ENCODE measurements around the gene CA6. TPM values are rescaled to one million over a fixed set of nuclear protein-coding genes. Genes with fewer than 3 reads are reported as not detected.
A peak's percentile ranks its signal among the peaks of the same experiment; 100 is the strongest.

Gene CA6
- total RNA-seq, 2 experiments from 2014 or later: 6.3 to 6.4 TPM

GRCh38 chr1:9004031-9004699 is 58.5 kb downstream of the CA6 start:
- Mint-ChIP-seq H3K9me3 (ENCODE audit: insufficient read depth) (no peaks in the 10 kb centered on the region), H3K4me3 (peak overlapping the region; percentile 70), H3K36me3 (ENCODE audit: low read depth) (no peaks in the 10 kb centered on the region), H3K27ac (peak overlapping the region; percentile 44), H3K27me3 (ENCODE audit: low read depth) (peaks cover 8% of the 10 kb centered on the region), H3K4me1 (ENCODE audit: low read depth) (peaks cover 25% of the 10 kb centered on the region)
- ATAC-seq (peak; percentile 62), DNase-seq (peak; percentile 63)
- POLR2A ChIA-PET: interaction anchor here (0.9 to 2.8 kb wide), 9 partner anchors 15 to 126 kb away, joined by 3 to 20 read pairs (median 7); partner anchors contain the start of gene ENO1
- CTCF ChIA-PET: interaction anchor here (0.7 to 4.7 kb wide), 42 partner anchors 11 to 595 kb away, joined by 3 to 288 read pairs (median 8); partner anchors contain the start of genes CA6 and ENO1

- no peaks in the 10 kb centered on the region for H3K36me3 Mint-ChIP-seq (ENCODE audit: low read depth)
- H3K4me3 Mint-ChIP-seq: peak overlapping the region; percentile 70
- H3K9me3 Mint-ChIP-seq (ENCODE audit: insufficient read depth): no peaks in the 10 kb centered on the region
- ATAC-seq: peak; percentile 87
- CTCF ChIA-PET: interaction anchor here (0.6 to 4.7 kb wide), 85 partner anchors 11 to 836 kb away, joined by 3 to 288 read pairs (median 4); partner anchors contain the start of genes CA6 and ENO1
- H3K27ac Mint-ChIP-seq: peak overlapping the region; percentile 73
- DNase-seq: peak; percentile 92
- peaks cover 22% of the 10 kb centered on the region for H3K4me1 Mint-ChIP-seq (ENCODE audit: low read depth)
- H3K27me3 Mint-ChIP-seq (ENCODE audit: low read depth): peaks cover 9% of the 10 kb centered on the region
- POLR2A ChIA-PET: interaction anchor here (0.6 to 2.8 kb wide), 15 partner anchors 16 to 562 kb away, joined by 3 to 20 read pairs (median 5); partner anchors contain the start of gene ENO1
Measured at GRCh38 chr1:9004700-9005394, 59.2 kb downstream of the CA6 start.

GRCh38 chr1:9005395-9005708 is 59.7 kb downstream of the CA6 start:
- CTCF ChIA-PET: interaction anchor here (0.7 to 4.7 kb wide), 56 partner anchors 10 to 836 kb away, joined by 3 to 288 read pairs (median 6); partner anchors contain the start of genes CA6 and ENO1
- POLR2A ChIA-PET: interaction anchor here (0.6 to 2.8 kb wide), 11 partner anchors 16 to 459 kb away, joined by 3 to 20 read pairs (median 6); partner anchors contain the start of gene ENO1
- Mint-ChIP-seq H3K4me3 (no peak overlapping the region), H3K36me3 (ENCODE audit: low read depth) (no peaks in the 10 kb centered on the region), H3K4me1 (ENCODE audit: low read depth) (peaks cover 22% of the 10 kb centered on the region), H3K9me3 (ENCODE audit: insufficient read depth) (no peaks in the 10 kb centered on the region), H3K27ac (no peak overlapping the region), H3K27me3 (ENCODE audit: low read depth) (peaks cover 9% of the 10 kb centered on the region)
- DNase-seq (no peak), ATAC-seq (no peak)

- Mint-ChIP-seq H3K4me3 (no peak overlapping the region), H3K27me3 (ENCODE audit: low read depth) (peaks cover 15% of the 10 kb centered on the region), H3K27ac (no peak overlapping the region), H3K36me3 (ENCODE audit: low read depth) (no peaks in the 10 kb centered on the region), H3K9me3 (ENCODE audit: insufficient read depth) (no peaks in the 10 kb centered on the region), H3K4me1 (ENCODE audit: low read depth) (peaks cover 27% of the 10 kb centered on the region)
- ChIA-PET POLR2A (no interaction called here), CTCF (interaction anchor here (1.0 to 4.7 kb wide), 2 partner anchors 128 to 145 kb away, joined by 3 to 155 read pairs; no protein-coding TSS in a partner anchor)
- DNase-seq (no peak), ATAC-seq (no peak)
Measured at GRCh38 chr1:9006956-9007615, 61.4 kb downstream of the CA6 start.

GRCh38 chr1:9008236-9008635 is 62.6 kb downstream of the CA6 start:
- H3K4me3 Mint-ChIP-seq: no peak overlapping the region
- no peak overlapping the region for H3K27ac Mint-ChIP-seq
- H3K9me3 Mint-ChIP-seq (ENCODE audit: insufficient read depth): no peaks in the 10 kb centered on the region
- ATAC-seq (no peak), DNase-seq (no peak)
- ChIA-PET CTCF (interaction anchor here (2.0 to 3.2 kb wide), 2 partner anchors 90 to 94 kb away, joined by 9 to 14 read pairs; no protein-coding TSS in a partner anchor), POLR2A (no interaction called here)
- peaks cover 24% of the 10 kb centered on the region for H3K4me1 Mint-ChIP-seq (ENCODE audit: low read depth)
- H3K36me3 Mint-ChIP-seq (ENCODE audit: low read depth): no peaks in the 10 kb centered on the region
- H3K27me3 Mint-ChIP-seq (ENCODE audit: low read depth): peaks cover 21% of the 10 kb centered on the region

GRCh38 chr1:9009438-9010370 is 64.0 kb downstream of the CA6 start:
- ChIA-PET POLR2A (interaction anchor here (0.7 kb wide), 1 partner anchor 14 kb away, joined by 3 read pairs; no protein-coding TSS in a partner anchor), CTCF (interaction anchor here (2.0 to 3.2 kb wide), 2 partner anchors 92 kb away, joined by 9 to 14 read pairs; no protein-coding TSS in a partner anchor)
- ATAC-seq (peak; percentile 39), DNase-seq (peak; percentile 54)
- Mint-ChIP-seq H3K36me3 (ENCODE audit: low read depth) (no peaks in the 10 kb centered on the region), H3K4me1 (ENCODE audit: low read depth) (peaks cover 13% of the 10 kb centered on the region), H3K27ac (no peak overlapping the region), H3K9me3 (ENCODE audit: insufficient read depth) (no peaks in the 10 kb centered on the region), H3K27me3 (ENCODE audit: low read depth) (peaks cover 21% of the 10 kb centered on the region), H3K4me3 (no peak overlapping the region)

GRCh38 chr1:9010781-9011323 is 65.2 kb downstream of the CA6 start:
- no peaks in the 10 kb centered on the region for H3K9me3 Mint-ChIP-seq (ENCODE audit: insufficient read depth)
- DNase-seq (no peak), ATAC-seq (no peak)
- peaks cover 13% of the 10 kb centered on the region for H3K4me1 Mint-ChIP-seq (ENCODE audit: low read depth)
- H3K27me3 Mint-ChIP-seq (ENCODE audit: low read depth): peaks cover 22% of the 10 kb centered on the region
- CTCF ChIA-PET: interaction anchor here (3.2 kb wide), 1 partner anchor 91 kb away, joined by 14 read pairs; no protein-coding TSS in a partner anchor
- peak overlapping the region; percentile 36 for H3K27ac Mint-ChIP-seq
- H3K36me3 Mint-ChIP-seq (ENCODE audit: low read depth): no peaks in the 10 kb centered on the region
- POLR2A ChIA-PET: no interaction called here
- H3K4me3 Mint-ChIP-seq: no peak overlapping the region

GRCh38 chr1:9013819-9014218 is 68.2 kb downstream of the CA6 start:
- POLR2A ChIA-PET: no interaction called here
- H3K4me3 Mint-ChIP-seq: no peak overlapping the region
- H3K36me3 Mint-ChIP-seq (ENCODE audit: low read depth): no peaks in the 10 kb centered on the region
- CTCF ChIA-PET: interaction anchor here (4.0 kb wide), 1 partner anchor 9 kb away, joined by 35 read pairs; no protein-coding TSS in a partner anchor
- ATAC-seq (no peak), DNase-seq (no peak)
- no peak overlapping the region for H3K27ac Mint-ChIP-seq
- H3K4me1 Mint-ChIP-seq (ENCODE audit: low read depth): peaks cover 14% of the 10 kb centered on the region
- H3K9me3 Mint-ChIP-seq (ENCODE audit: insufficient read depth): no peaks in the 10 kb centered on the region
- peaks cover 26% of the 10 kb centered on the region for H3K27me3 Mint-ChIP-seq (ENCODE audit: low read depth)

GRCh38 chr1:9014475-9015375 is 69.1 kb downstream of the CA6 start:
- ChIA-PET CTCF (interaction anchor here (4.0 kb wide), 1 partner anchor 10 kb away, joined by 35 read pairs; no protein-coding TSS in a partner anchor), POLR2A (interaction anchor here (1.0 kb wide), 1 partner anchor 60 kb away, joined by 4 read pairs; no protein-coding TSS in a partner anchor)
- DNase-seq (no peak), ATAC-seq (no peak)
- no peak overlapping the region for H3K4me3 Mint-ChIP-seq
- peaks cover 14% of the 10 kb centered on the region for H3K4me1 Mint-ChIP-seq (ENCODE audit: low read depth)
- peaks cover 21% of the 10 kb centered on the region for H3K27me3 Mint-ChIP-seq (ENCODE audit: low read depth)
- no peak overlapping the region for H3K27ac Mint-ChIP-seq
- H3K36me3 Mint-ChIP-seq (ENCODE audit: low read depth): no peaks in the 10 kb centered on the region
- no peaks in the 10 kb centered on the region for H3K9me3 Mint-ChIP-seq (ENCODE audit: insufficient read depth)

- DNase-seq (no peak), ATAC-seq (no peak)
- H3K9me3 Mint-ChIP-seq (ENCODE audit: insufficient read depth): no peaks in the 10 kb centered on the region
- no peak overlapping the region for H3K27ac Mint-ChIP-seq
- H3K4me3 Mint-ChIP-seq: no peak overlapping the region
- peaks cover 23% of the 10 kb centered on the region for H3K27me3 Mint-ChIP-seq (ENCODE audit: low read depth)
- no peaks in the 10 kb centered on the region for H3K36me3 Mint-ChIP-seq (ENCODE audit: low read depth)
- ChIA-PET CTCF (interaction anchor here (4.0 kb wide), 1 partner anchor 12 kb away, joined by 35 read pairs; no protein-coding TSS in a partner anchor), POLR2A (no interaction called here)
- peaks cover 9% of the 10 kb centered on the region for H3K4me1 Mint-ChIP-seq (ENCODE audit: low read depth)
Measured at GRCh38 chr1:9016455-9016854, 70.8 kb downstream of the CA6 start.
